Stomach (tissue), 4 donors: ENCODE data around the gene FZR1.

Experiments used
- CTCF ChIP-seq, 7 experiments: fragments of 450-650 bp in 4 of 7; fragments of 200-600 bp in 3 of 7; sonication (generic) in 3 of 7; IDR thresholded peaks; one replicate each; pipeline ENCODE4 v1.5.1; 2016 to 2019; ENCODE audit warnings: antibody characterized with exemption in 7 of 7, control low read depth in 2 of 7, mild to moderate bottlenecking in 1 of 7
- EP300 ChIP-seq: sonication (generic); formaldehyde crosslinking; IDR thresholded peaks from one replicate; pipeline ENCODE4 v1.6.1; 2017; ENCODE audit warnings: antibody characterized with exemption
- POLR2A ChIP-seq, 4 donors: fragments of 450-650 bp; IDR thresholded peaks; one replicate each; pipeline ENCODE4 v1.6.1; 2016; ENCODE audit warnings: antibody characterized with exemption in 4 of 4, control low read depth in 2 of 4, mild to moderate bottlenecking in 1 of 4, moderate library complexity in 1 of 4
- POLR2AphosphoS5 ChIP-seq, 3 donors: sonication (generic); formaldehyde crosslinking; IDR thresholded peaks; one replicate each; pipeline ENCODE4 v1.6.1; 2016; ENCODE audit warnings: antibody characterized with exemption in 3 of 3

- TF ChIP-seq CTCF (IDR thresholded peaks at IDR 0.05) (no peak), POLR2A (IDR thresholded peaks at IDR 0.05) (no peak), POLR2AphosphoS5 (IDR thresholded peaks at IDR 0.05) (no peak), EP300 (no peak)
Measured at GRCh38 chr19:3463714-3464586, 42.2 kb upstream of the FZR1 start.
